SK-N-SH (cell line): Measurements from ENCODE around the gene LRRC75A. TPM values are rescaled to one million over a fixed set of nuclear protein-coding genes. Genes with fewer than 3 reads are reported as not detected.

ENCODE experiments used
- CTCF ChIA-PET: fragments of 300-600, 350-600 bp; formaldehyde crosslinking; extraction: SDS; loops from one replicate; lab custom pipeline; 2021; lab: Yijun Ruan, JAX
- POLR2A ChIA-PET: fragments of 350-600 bp; sonication (Branson Sonifier 250); formaldehyde crosslinking; extraction: SDS; loops from one replicate; lab custom pipeline; 2020; ENCODE audit warnings: antibody characterized with exemption, inconsistent platforms; lab: Yijun Ruan, JAX
- DNase-seq: peaks from one replicate; pipeline ENCODE4 v3.0.0; 2012
- H2AFZ ChIP-seq: fragments of 200-600 bp; sonication (generic); 2 replicates; pipeline ENCODE4 v1.8.1; 2016; ENCODE audit warnings: antibody characterized with exemption, mild to moderate bottlenecking, low read depth
- H3F3A ChIP-seq: fragments of 200-600 bp; sonication (generic); replicated peaks from 2 replicates; pipeline ENCODE3; 2016; ENCODE audit warnings: antibody characterized with exemption, mild to moderate bottlenecking; ENCODE audit not compliant: insufficient read depth
- H3K27ac ChIP-seq, 2 experiments: fragments of 200-500 bp in 1 of 2; fragments of 200-600 bp in 1 of 2; sonication (Bioruptor generic) in 1 of 2; sonication (generic), shearing (Covaris generic) in 1 of 2; 2 replicates each; pipeline versions ENCODE4 v1.5.1 to v1.6.1; 2014 to 2016; ENCODE audit warnings: low read depth in 2 of 2, inconsistent platforms in 1 of 2, low read length in 1 of 2, mild to moderate bottlenecking in 1 of 2, mixed read lengths in 1 of 2
- H3K27me3 ChIP-seq: fragments of 200-600 bp; sonication (generic), shearing (Covaris generic); 2 replicates; pipeline ENCODE4 v1.6.1; 2016; ENCODE audit warnings: mixed run types; ENCODE audit not compliant: insufficient read depth
- H3K36me3 ChIP-seq, 2 experiments: fragments of 200-500 bp in 1 of 2; fragments of 200-600 bp in 1 of 2; sonication (Bioruptor generic) in 1 of 2; sonication (generic) in 1 of 2; replicated peaks in 1 of 2; 2 replicates each; pipeline versions ENCODE3 to v1.5.1; 2014 to 2016; ENCODE audit warnings: low read length in 1 of 2, mild to moderate bottlenecking in 1 of 2; ENCODE audit not compliant: insufficient read depth in 2 of 2, control insufficient read depth in 1 of 2
- H3K4me1 ChIP-seq, 2 experiments: fragments of 200-500 bp in 1 of 2; fragments of 200-600 bp in 1 of 2; sonication (Bioruptor generic) in 1 of 2; sonication (generic), shearing (Covaris generic) in 1 of 2; 2 replicates each; pipeline versions ENCODE4 v1.5.1 to v1.6.1; 2014 to 2016; ENCODE audit warnings: low read depth in 1 of 2, low read length in 1 of 2, mixed run types in 1 of 2; ENCODE audit not compliant: insufficient read depth in 2 of 2, control insufficient read depth in 1 of 2
- H3K4me2 ChIP-seq: fragments of 200-600 bp; sonication (generic), shearing (Covaris generic); 2 replicates; pipeline ENCODE4 v1.6.1; 2017; ENCODE audit warnings: mixed run types
- H3K4me3 ChIP-seq, 2 experiments: fragments of 200-500 bp in 1 of 2; fragments of 200-600 bp in 1 of 2; sonication (Bioruptor generic) in 1 of 2; sonication (generic), shearing (Covaris generic) in 1 of 2; 2 replicates each; pipeline versions ENCODE4 v1.5.1 to v1.8.1; 2014 to 2016; ENCODE audit warnings: low read depth in 2 of 2, inconsistent platforms in 1 of 2, low read length in 1 of 2, mild to moderate bottlenecking in 1 of 2, mixed read lengths in 1 of 2, moderate library complexity in 1 of 2
- H3K79me2 ChIP-seq: fragments of 200-600 bp; sonication (generic); 2 replicates; pipeline ENCODE4 v1.8.1; 2017; ENCODE audit warnings: mild to moderate bottlenecking; ENCODE audit not compliant: insufficient read depth
- H3K9ac ChIP-seq: fragments of 200-600 bp; sonication (generic); 2 replicates; pipeline ENCODE4 v1.6.1; 2017; ENCODE audit warnings: mixed run types
- H3K9me2 ChIP-seq: fragments of 200-600 bp; sonication (generic); 2 replicates; pipeline ENCODE4 v1.6.1; 2017; ENCODE audit warnings: mixed run types
- H3K9me3 ChIP-seq: fragments of 200-600 bp; sonication (generic); 2 replicates; pipeline ENCODE4 v1.6.1; 2017; ENCODE audit warnings: mixed run types, mild to moderate bottlenecking, moderate library complexity
- H4K20me1 ChIP-seq: fragments of 200-600 bp; sonication (generic); 2 replicates; pipeline ENCODE4 v1.6.1; 2017; ENCODE audit warnings: mild to moderate bottlenecking, mixed run types; ENCODE audit not compliant: insufficient read depth
- ELF1 ChIP-seq: IDR thresholded peaks from 2 replicates; pipeline ENCODE4 v1.4.0; 2012
- EP300 ChIP-seq, 2 experiments: IDR thresholded peaks; 2 replicates each; pipeline versions ENCODE4 v1.4.0 to v1.6.1; 2012; ENCODE audit warnings: borderline replicate concordance in 1 of 2, low read depth in 1 of 2, low read length in 1 of 2
- EZH2phosphoT487 ChIP-seq: fragments of 200-600 bp; sonication (generic); IDR thresholded peaks from 2 replicates; pipeline ENCODE4 v1.6.1; 2017; ENCODE audit warnings: low read depth, mixed run types, mild to moderate bottlenecking, antibody characterized with exemption, moderate library complexity, borderline replicate concordance
- FOXM1 ChIP-seq: IDR thresholded peaks from 2 replicates; pipeline ENCODE4 v1.4.0; 2012; ENCODE audit warnings: low read depth, mild to moderate bottlenecking
- GABPA ChIP-seq: IDR thresholded peaks from 2 replicates; pipeline ENCODE4 v1.4.0; 2012; ENCODE audit warnings: low read depth, mild to moderate bottlenecking
- GATA2 ChIP-seq: sonication (generic); formaldehyde crosslinking; IDR thresholded peaks from 2 replicates; pipeline ENCODE4 v1.5.0; 2020; ENCODE audit warnings: mild to moderate bottlenecking, missing genetic modification reagents
- JUND ChIP-seq: IDR thresholded peaks from 2 replicates; pipeline ENCODE4 v1.4.0; 2012
- MEF2A ChIP-seq: IDR thresholded peaks from 2 replicates; pipeline ENCODE4 v1.4.0; 2012; ENCODE audit warnings: low read depth, borderline replicate concordance
- NFIC ChIP-seq: IDR thresholded peaks from 2 replicates; pipeline ENCODE4 v1.4.0; 2012; ENCODE audit warnings: borderline replicate concordance
- POLR2AphosphoS5 ChIP-seq: IDR thresholded peaks from 2 replicates; pipeline ENCODE4 v1.6.1; 2012; ENCODE audit warnings: low read depth, low read length
- RCOR1 ChIP-seq: fragments of 150-350 bp; IDR thresholded peaks from 2 replicates; pipeline ENCODE4 v1.6.1; 2017; ENCODE audit warnings: antibody characterized with exemption, low read length
- REST ChIP-seq: IDR thresholded peaks from 2 replicates; pipeline ENCODE4 v1.6.1; 2012; ENCODE audit warnings: mild to moderate bottlenecking, low read depth, low read length, moderate library complexity
- RFX5 ChIP-seq: IDR thresholded peaks from 2 replicates; pipeline ENCODE4 v1.6.1; 2012; ENCODE audit warnings: mild to moderate bottlenecking, improper control_type of control experiment, low read length
- RXRA ChIP-seq: IDR thresholded peaks from 2 replicates; pipeline ENCODE4 v1.4.0; 2012; ENCODE audit warnings: low read depth, mild to moderate bottlenecking, borderline replicate concordance
- SMC3 ChIP-seq: IDR thresholded peaks from 2 replicates; pipeline ENCODE4 v1.6.1; 2012; ENCODE audit warnings: low read depth, low read length, improper control_type of control experiment
- TAF1 ChIP-seq: IDR thresholded peaks from 2 replicates; pipeline ENCODE4 v1.6.1; 2012; ENCODE audit warnings: low read depth, mild to moderate bottlenecking, low read length, moderate library complexity, borderline replicate concordance
- TEAD4 ChIP-seq: IDR thresholded peaks from 2 replicates; pipeline ENCODE4 v1.4.0; 2012; ENCODE audit warnings: mild to moderate bottlenecking, borderline replicate concordance; ENCODE audit not compliant: insufficient read depth
- USF1 ChIP-seq: IDR thresholded peaks from 2 replicates; pipeline ENCODE4 v1.4.0; 2012; ENCODE audit warnings: low read depth, borderline replicate concordance
- YY1 ChIP-seq: IDR thresholded peaks from 2 replicates; pipeline ENCODE4 v1.4.0; 2012; ENCODE audit warnings: low read depth, mild to moderate bottlenecking
- ZBTB33 ChIP-seq: IDR thresholded peaks from 2 replicates; pipeline ENCODE4 v1.4.0; 2012; ENCODE audit warnings: low read depth, borderline replicate concordance
- WGBS: methylation state at CpG from one replicate; pipeline ENCODE4 v1.1.6; 2017; ENCODE audit warnings: low lambda C conversion rate; 5-methylcytosine and 5-hydroxymethylcytosine counted together
- polyA plus RNA-seq, 3 experiments: library from polyadenylated mRNA; depleted of rRNA; stranded (reverse); fragments of >200 nt; gene quantifications; 2 replicates each; pipeline ENCODE4 v1.2.3, GENCODE V29; 2012

Gene LRRC75A
- polyA plus RNA-seq, 1 of the 3 experiments (the other 2 are of a cell fraction): 1.2 TPM

GRCh38 chr17:16473044-16474011 is 18.7 kb downstream of the LRRC75A start:
- no peak for TF ChIP-seq EZH2phosphoT487
- TF ChIP-seq TEAD4: no peak
- TF ChIP-seq MEF2A: no peak
- TF ChIP-seq YY1: no peak
- no peaks in the 10 kb centered on the region for H3K27me3 ChIP-seq
- H3K79me2 ChIP-seq: no peaks in the 10 kb centered on the region
- no peaks in the 10 kb centered on the region for H3K36me3 ChIP-seq
- H3F3A ChIP-seq: no peaks in the 10 kb centered on the region
- no peak overlapping the region for H2AFZ ChIP-seq
- H3K4me3 ChIP-seq: no peak overlapping the region
- 84% methylated on average over 12 of the region's 20 CpGs for WGBS
- H3K27ac ChIP-seq: no peak overlapping the region
- H4K20me1 ChIP-seq: no peaks in the 10 kb centered on the region
- no peak overlapping the region for H3K4me2 ChIP-seq
- POLR2A ChIA-PET: interaction anchor here (0.8 to 2.8 kb wide), 2 partner anchors 10 to 35 kb away, joined by 3 to 8 read pairs; no protein-coding TSS in a partner anchor
- H3K9ac ChIP-seq: no peak overlapping the region
- CTCF ChIA-PET: interaction anchor here (1.2 to 3.6 kb wide), 5 partner anchors 8 to 48 kb away, joined by 3 to 26 read pairs (median 7); no protein-coding TSS in a partner anchor
- no peaks in the 10 kb centered on the region for H3K9me2 ChIP-seq
- DNase-seq: no peak
- H3K9me3 ChIP-seq: no peaks in the 10 kb centered on the region
- peaks cover 7 to 44% of the 10 kb centered on the region in 2 experiments for H3K4me1 ChIP-seq

GRCh38 chr17:16472539-16472938 is 19.5 kb downstream of the LRRC75A start:
- H4K20me1 ChIP-seq: no peaks in the 10 kb centered on the region
- CTCF ChIA-PET: interaction anchor here (1.1 to 3.6 kb wide), 6 partner anchors 9 to 85 kb away, joined by 3 to 26 read pairs (median 4); no protein-coding TSS in a partner anchor
- no peak for TF ChIP-seq GATA2
- TF ChIP-seq POLR2AphosphoS5: no peak
- TF ChIP-seq TAF1: no peak
- no peak for TF ChIP-seq GABPA
- no peak for TF ChIP-seq NFIC
- no peak for TF ChIP-seq RCOR1
- TF ChIP-seq EZH2phosphoT487: no peak
- TF ChIP-seq ELF1: no peak
- no peak for TF ChIP-seq YY1
- TF ChIP-seq RFX5: no peak
- TF ChIP-seq EP300 (IDR thresholded peaks at IDR 0.05; ENCODE audit: borderline replicate concordance in 1 of 2, low read depth in 1 of 2, low read length in 1 of 2): no peak
- no peak for TF ChIP-seq USF1
- no peak for TF ChIP-seq ZBTB33
- TF ChIP-seq FOXM1: no peak
- no peak for TF ChIP-seq JUND
- no peak for TF ChIP-seq REST
- no peak for TF ChIP-seq SMC3
- TF ChIP-seq TEAD4: no peak
- no peak for TF ChIP-seq RXRA
- no peak for TF ChIP-seq MEF2A
- TF ChIP-seq, all 33 proteins: peak for 0
- Histone ChIP-seq H3K27me3 (no peaks in the 10 kb centered on the region), H3K4me1 (peaks cover 5 to 44% of the 10 kb centered on the region in 2 experiments), H3K36me3 (no peaks in the 10 kb centered on the region), H3K4me3 (no peak overlapping the region), H3K4me2 (no peak overlapping the region), H3F3A (no peaks in the 10 kb centered on the region), H3K27ac (no peak overlapping the region), H3K9me3 (no peaks in the 10 kb centered on the region), H2AFZ (no peak overlapping the region), H3K9ac (no peak overlapping the region), H3K79me2 (no peaks in the 10 kb centered on the region), H3K9me2 (no peaks in the 10 kb centered on the region)
- no peak for DNase-seq
- WGBS: 77% methylated on average over 5 of the region's 6 CpGs
- POLR2A ChIA-PET: interaction anchor here (0.8 kb wide), 1 partner anchor 34 kb away, joined by 3 read pairs; no protein-coding TSS in a partner anchor
